Activated naive CD8-positive, alpha-beta T cell treated with anti-CD3 and anti-CD28 coated beads, Interleukin-2, amount 50 U/mL, for 24 hours (primary cell): Measurements from ENCODE around the gene LCE2D.
"Not testable (repeated sequence)": the region's sequence is repeated elsewhere in the genome, so short reads cannot be mapped to it uniquely, and the experiment has no call there.

Experiments
- ATAC-seq: fragments of 150-1000 bp; cut with Tn5 transposase; one replicate; pipeline ENCODE4 v1.10.0; 2021
- DNase-seq: peaks from one replicate; pipeline ENCODE4 v3.0.0; 2021
- H3K27ac Mint-ChIP-seq: one replicate; pipeline ENCODE4 v1.8.0; 2021; ENCODE audit warnings: mild to moderate bottlenecking, mixed read lengths
- H3K27me3 Mint-ChIP-seq: one replicate; pipeline ENCODE4 v1.8.0; 2021; ENCODE audit warnings: mixed read lengths
- H3K36me3 Mint-ChIP-seq: one replicate; pipeline ENCODE4 v1.8.0; 2021; ENCODE audit warnings: low read depth, mixed read lengths
- H3K4me1 Mint-ChIP-seq: one replicate; pipeline ENCODE4 v1.8.0; 2021; ENCODE audit warnings: mixed read lengths
- H3K4me3 Mint-ChIP-seq: one replicate; pipeline ENCODE4 v1.8.0; 2021; ENCODE audit warnings: mild to moderate bottlenecking, moderate library complexity, mixed read lengths
- H3K9me3 Mint-ChIP-seq: one replicate; pipeline ENCODE4 v1.8.0; 2021; ENCODE audit warnings: mixed read lengths

Gene LCE2D

DNA sequence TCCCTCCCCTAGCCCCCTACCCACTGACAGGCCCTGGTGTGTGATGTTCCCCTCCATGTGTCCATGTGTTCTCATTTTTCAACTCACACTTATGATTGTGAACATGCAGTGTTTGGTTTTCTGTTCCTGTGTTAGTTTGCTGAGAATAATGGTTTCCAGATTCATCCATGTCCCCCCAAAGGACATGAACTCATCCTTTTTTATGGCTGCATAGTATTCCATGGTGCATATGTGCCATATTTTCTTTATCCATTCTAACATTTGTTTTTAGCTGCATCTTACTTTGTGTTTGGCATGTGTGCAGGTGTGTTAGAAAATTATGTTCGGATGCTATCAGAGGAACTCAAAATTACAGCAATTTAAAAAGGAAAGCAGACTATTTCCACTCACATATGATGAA is 3.0 kb downstream of the LCE2D start:
- H3K4me3 Mint-ChIP-seq, H3K9me3 Mint-ChIP-seq, DNase-seq, H3K4me1 Mint-ChIP-seq, H3K36me3 Mint-ChIP-seq, H3K27ac Mint-ChIP-seq, ATAC-seq: not testable (repeated sequence)
- H3K27me3 Mint-ChIP-seq, result peaks cover 10% of the 10 kb centered on the region

DNA sequence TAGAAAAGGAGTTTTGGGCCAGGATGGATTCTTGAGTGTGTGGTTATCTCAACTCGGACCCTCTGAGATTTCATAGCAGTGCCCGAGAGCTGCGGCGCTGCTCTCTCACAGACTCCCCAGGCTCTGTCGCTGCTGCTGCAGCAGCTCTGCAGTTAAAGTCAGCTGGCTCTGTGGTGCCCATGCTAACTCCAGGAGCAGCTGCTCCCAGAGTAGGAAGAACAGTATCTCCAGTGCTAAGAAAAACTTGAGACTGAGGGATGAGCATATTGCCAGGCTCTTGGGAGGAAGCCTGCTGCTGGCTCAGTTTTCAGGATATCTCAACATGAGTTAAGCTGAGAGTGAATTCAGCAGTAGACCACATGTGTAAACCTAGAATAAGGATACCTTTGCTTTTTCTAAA is 4.5 kb downstream of the LCE2D start:
- H3K27ac Mint-ChIP-seq, result no peak overlapping the region
- no peak overlapping the region for H3K4me3 Mint-ChIP-seq
- no peaks in the 10 kb centered on the region for H3K36me3 Mint-ChIP-seq
- peaks cover 11% of the 10 kb centered on the region for H3K27me3 Mint-ChIP-seq
- no peak for ATAC-seq
- no peak for DNase-seq
- H3K4me1 Mint-ChIP-seq, result no peaks in the 10 kb centered on the region
- H3K9me3 Mint-ChIP-seq, result no peaks in the 10 kb centered on the region

DNA sequence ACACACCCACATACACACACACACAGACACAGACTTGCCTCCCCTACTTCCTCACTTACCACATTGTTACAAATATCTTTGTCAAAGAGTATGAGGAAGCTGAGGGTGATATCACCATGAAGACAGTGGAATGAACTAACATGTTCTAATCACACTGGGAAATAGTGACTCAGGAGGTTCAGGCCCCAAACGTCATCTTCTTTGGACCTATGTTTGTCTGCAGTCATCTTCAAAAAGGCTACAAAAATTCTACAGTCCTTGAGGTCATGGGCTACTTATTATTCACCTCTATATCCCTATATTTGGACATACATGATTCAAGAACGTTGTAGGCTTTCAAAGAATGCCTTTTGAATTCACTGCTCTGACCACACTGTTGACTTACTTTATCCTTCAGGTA is 9.8 kb downstream of the LCE2D start:
- no peak overlapping the region for H3K4me3 Mint-ChIP-seq
- H3K27ac Mint-ChIP-seq, result no peak overlapping the region
- H3K9me3 Mint-ChIP-seq, result no peaks in the 10 kb centered on the region
- H3K36me3 Mint-ChIP-seq, result no peaks in the 10 kb centered on the region
- peaks cover 6% of the 10 kb centered on the region for H3K27me3 Mint-ChIP-seq
- ATAC-seq (no peak), DNase-seq (no peak)
- H3K4me1 Mint-ChIP-seq, result no peaks in the 10 kb centered on the region

DNA sequence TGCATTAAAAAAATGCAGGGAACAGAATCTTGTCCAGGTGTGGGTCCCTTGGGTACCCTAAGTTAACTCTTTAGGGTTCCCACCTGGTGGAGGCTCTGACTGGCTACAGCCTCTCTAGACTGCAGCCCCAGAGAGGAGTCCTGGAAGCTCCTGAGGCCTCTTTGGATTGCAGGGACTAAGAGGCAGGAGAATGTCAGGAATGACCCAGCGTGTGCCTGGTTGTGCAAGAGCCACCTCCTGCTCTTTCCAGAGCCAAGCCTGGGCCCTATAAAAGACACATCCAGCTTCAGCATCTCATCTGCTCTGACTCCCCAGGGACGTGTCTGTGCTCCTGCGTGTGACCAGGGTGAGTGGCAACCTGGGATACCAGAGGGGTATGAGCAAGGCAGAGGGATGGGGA is 11.8 kb downstream of the LCE2D start, which contains the start of gene LCE2C:
Gene LCE2C, plus strand, starts transcription at position 297 of the 400 bp plus-strand sequence. CDS start 737 bp downstream, outside the sequence.
- H3K4me1 Mint-ChIP-seq, DNase-seq, H3K9me3 Mint-ChIP-seq, H3K36me3 Mint-ChIP-seq, ATAC-seq, H3K27ac Mint-ChIP-seq, H3K4me3 Mint-ChIP-seq, H3K27me3 Mint-ChIP-seq: not testable (repeated sequence)

DNA sequence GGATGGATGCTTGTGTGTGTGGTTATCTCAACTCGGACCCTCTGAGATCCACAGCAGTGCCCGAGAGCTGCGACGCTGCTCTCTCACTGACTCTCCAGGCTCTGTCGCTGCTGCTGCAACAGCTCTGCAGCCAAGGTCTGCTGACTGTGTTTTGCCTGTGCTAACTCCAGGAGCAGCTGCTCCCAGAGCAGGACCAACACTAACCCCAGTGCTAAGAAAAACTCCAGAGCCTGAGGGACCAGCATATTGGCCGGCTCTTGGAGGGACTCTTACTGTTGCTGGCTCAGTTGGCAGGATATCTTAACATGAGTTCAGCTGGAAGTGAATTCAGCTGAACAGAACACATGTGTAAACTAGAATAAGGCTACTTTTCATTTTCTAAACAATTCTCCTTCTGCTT is 16.3 kb downstream of the LCE2D start:
- Mint-ChIP-seq H3K27ac (no peak overlapping the region), H3K4me3 (no peak overlapping the region), H3K36me3 (no peaks in the 10 kb centered on the region), H3K27me3 (peaks cover 11% of the 10 kb centered on the region), H3K9me3 (no peaks in the 10 kb centered on the region), H3K4me1 (no peaks in the 10 kb centered on the region)
- DNase-seq (no peak), ATAC-seq (no peak)

DNA sequence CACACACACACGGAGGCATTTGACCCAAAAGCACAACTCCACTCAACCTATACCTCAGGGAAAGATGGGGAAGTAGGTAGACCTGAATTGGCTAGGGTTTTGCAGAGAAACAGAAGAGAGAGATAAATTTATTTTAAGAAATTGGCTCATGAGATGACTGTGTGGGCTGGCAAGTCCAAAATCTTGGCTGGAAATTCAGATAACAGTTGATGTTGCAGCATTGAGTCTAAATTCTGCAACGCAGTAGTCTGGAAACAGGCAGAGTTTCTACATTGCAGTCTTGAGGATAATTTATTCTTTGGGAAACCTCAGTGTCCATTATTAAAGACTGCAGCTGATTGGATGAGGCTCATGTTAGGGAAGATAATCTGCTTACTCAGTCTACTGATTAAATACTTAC is 18.4 kb downstream of the LCE2D start:
- H3K36me3 Mint-ChIP-seq, result no peaks in the 10 kb centered on the region
- H3K4me3 Mint-ChIP-seq, result no peak overlapping the region
- ATAC-seq, result no peak
- no peak overlapping the region for H3K27ac Mint-ChIP-seq
- peaks cover 8% of the 10 kb centered on the region for H3K27me3 Mint-ChIP-seq
- no peaks in the 10 kb centered on the region for H3K4me1 Mint-ChIP-seq
- no peak for DNase-seq
- H3K9me3 Mint-ChIP-seq, result no peaks in the 10 kb centered on the region

DNA sequence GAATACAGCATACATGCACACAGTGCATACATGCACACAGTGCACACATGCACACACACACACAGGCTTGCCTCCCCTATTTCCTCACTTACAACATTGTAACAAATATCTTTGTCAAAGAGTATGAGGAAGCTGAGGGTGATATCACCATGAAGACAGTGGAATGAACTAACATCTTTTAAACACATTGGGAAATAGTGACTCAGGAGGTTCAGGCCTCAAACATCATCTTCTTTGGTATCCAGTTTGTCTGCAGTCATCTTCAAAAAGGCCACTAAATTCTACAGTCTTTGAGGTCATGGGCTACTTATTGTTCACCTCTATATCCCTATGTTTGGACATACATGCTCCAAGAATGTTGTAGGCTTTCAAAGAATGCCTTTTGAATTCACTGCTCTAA is 20.7 kb downstream of the LCE2D start:
- Mint-ChIP-seq H3K4me1 (no peaks in the 10 kb centered on the region), H3K27me3 (peaks cover 11% of the 10 kb centered on the region), H3K4me3 (no peak overlapping the region), H3K36me3 (no peaks in the 10 kb centered on the region), H3K27ac (no peak overlapping the region), H3K9me3 (no peaks in the 10 kb centered on the region)
- DNase-seq, result no peak
- no peak for ATAC-seq

DNA sequence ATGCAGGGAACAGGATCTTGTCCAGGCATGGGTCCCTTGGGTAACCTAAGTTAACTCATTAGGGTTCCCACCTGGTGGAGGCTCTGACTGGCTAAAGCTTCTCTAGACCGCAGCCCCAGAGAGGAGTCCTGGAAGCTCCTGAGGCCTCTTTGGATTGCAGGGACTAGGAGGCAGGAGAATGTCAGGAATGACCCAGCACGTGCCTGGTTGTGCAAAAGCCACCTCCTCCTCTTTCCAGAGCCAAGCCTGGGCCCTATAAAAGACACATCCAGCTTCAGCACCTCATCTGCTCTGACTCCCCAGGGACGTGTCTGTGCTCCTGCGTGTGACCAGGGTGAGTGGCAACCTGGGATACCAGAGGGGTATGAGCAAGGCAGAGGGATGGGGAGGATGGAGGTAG is 22.6 kb downstream of the LCE2D start, which contains the start of gene LCE2B:
Gene LCE2B, plus strand, starts transcription at position 301 of the 400 bp plus-strand sequence. CDS start 721 bp downstream, outside the sequence.
- not testable (repeated sequence) for H3K27ac Mint-ChIP-seq

DNA sequence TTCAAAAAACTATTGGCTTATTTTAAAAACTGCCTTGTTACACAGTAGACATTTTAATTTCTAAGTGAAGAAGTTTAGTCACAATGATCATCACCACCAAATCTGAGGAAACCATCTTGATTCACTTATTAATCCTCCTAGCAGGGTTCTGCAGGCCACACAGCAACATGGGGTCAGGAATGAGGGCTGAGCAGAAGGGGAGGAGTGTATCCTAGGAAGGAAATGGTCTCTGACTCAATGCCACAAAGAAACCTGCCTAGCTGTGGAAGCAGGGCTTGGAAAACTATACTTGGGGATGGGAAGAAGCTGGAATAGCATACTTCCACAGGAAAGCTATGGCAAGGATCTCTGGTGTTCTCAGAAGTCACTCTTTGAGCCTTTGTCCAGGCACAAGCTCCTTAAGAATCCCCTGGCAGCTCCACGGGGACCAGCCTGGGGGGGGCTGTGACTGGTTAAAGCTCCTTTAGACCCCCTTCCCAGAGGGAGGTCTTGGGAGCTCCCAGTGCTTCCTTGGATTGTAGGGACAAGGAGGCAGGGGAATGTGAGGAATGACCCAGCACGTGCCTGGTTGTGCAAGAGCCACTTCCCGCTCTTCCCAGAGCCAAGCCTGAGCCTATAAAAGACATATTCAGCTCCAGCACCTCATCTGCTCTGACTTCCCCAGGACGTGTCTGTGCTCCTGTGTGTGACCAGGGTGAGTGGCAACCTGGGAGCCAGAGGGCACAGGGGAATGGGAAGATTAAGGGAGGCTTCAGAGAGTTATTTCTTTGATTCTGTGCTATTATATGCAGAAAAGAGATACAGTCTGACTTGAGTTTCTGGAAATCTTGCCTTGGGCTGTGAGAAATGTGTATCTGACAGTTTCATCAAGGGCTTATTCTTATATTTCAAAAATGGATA is 34.8 kb downstream of the LCE2D start, which contains the start of gene LCE2A:
Gene LCE2A, plus strand, starts transcription at position 645 of the 900 bp plus-strand sequence. CDS start 557 bp downstream, outside the sequence.
- H3K4me3 Mint-ChIP-seq, result no peak within 1 kb of the TSS
- DNase-seq, result no peak
- no peak for ATAC-seq
- H3K4me1 Mint-ChIP-seq, result no peaks in the 10 kb centered on the region
- peaks cover 2% of the 10 kb centered on the region for H3K27me3 Mint-ChIP-seq
- no peak within 1 kb of the TSS for H3K27ac Mint-ChIP-seq
- no peaks in the 10 kb centered on the region for H3K36me3 Mint-ChIP-seq
- no peaks in the 10 kb centered on the region for H3K9me3 Mint-ChIP-seq

More for the DNA sequence above, 22.6 kb downstream of the LCE2D start, which contains the start of gene LCE2B:
- H3K36me3 Mint-ChIP-seq, H3K4me3 Mint-ChIP-seq, DNase-seq, ATAC-seq, H3K9me3 Mint-ChIP-seq, H3K4me1 Mint-ChIP-seq: not testable (repeated sequence)
- peaks cover 19% of the 10 kb centered on the region for H3K27me3 Mint-ChIP-seq

DNA sequence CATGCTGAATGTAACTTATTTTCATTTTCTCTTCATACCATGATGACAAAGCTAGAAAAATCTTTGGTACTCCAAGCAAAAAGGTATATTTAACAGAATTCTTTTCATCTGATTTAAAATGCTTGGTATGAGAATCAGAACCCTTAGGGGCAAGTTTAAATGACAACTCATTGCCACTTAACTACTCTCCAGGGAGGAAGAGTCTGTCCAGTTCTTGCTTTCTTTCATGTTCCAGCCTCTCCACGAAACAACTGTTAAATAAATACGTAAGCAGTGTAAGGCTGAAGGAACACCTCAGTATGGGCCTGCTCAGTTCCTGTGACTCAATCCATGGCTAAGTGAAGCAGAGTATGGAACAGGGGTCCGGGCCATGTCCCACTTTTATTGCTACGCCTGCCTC is 36.6 kb downstream of the LCE2D start:
- ATAC-seq (no peak), DNase-seq (no peak)
- Mint-ChIP-seq H3K36me3 (no peaks in the 10 kb centered on the region), H3K27me3 (peaks cover 10% of the 10 kb centered on the region), H3K4me3 (no peak overlapping the region), H3K9me3 (no peaks in the 10 kb centered on the region), H3K4me1 (no peaks in the 10 kb centered on the region), H3K27ac (no peak overlapping the region)

DNA sequence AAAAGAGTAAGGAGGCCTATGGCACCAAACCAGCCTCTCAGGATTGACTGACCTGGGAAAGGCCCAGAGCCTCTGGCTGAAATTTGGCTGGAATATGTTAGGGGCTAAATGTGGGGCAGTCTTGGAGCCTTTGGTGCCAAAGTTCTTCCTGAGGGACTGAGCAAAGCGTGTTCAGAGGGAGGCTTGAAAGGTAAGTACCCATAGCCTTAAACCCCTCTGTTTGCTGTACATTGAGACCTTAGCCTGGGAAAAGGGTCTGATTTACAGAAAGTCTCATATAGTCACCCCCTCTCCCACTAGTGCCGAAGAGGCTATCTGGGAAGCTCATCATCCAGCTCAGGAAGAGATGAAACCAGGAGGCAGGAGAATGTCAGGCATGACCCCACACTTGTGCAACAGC is 44.7 kb downstream of the LCE2D start, which contains the start of gene LCE4A:
Gene LCE4A, plus strand, starts transcription at position 301 of the 400 bp plus-strand sequence. CDS start 916 bp downstream, outside the sequence.
- H3K4me3 Mint-ChIP-seq, result no peak within 1 kb of the TSS
- no peak for DNase-seq

More for the DNA sequence above, 44.7 kb downstream of the LCE2D start, which contains the start of gene LCE4A:
- peaks cover 17% of the 10 kb centered on the region for H3K27me3 Mint-ChIP-seq
- H3K27ac Mint-ChIP-seq, result no peak within 1 kb of the TSS
- no peak for ATAC-seq
- H3K4me1 Mint-ChIP-seq, result no peaks in the 10 kb centered on the region
- peaks cover 4% of the 10 kb centered on the region for H3K9me3 Mint-ChIP-seq
- no peaks in the 10 kb centered on the region for H3K36me3 Mint-ChIP-seq
